Measurements from ENCODE around the gene HEY2.
"Not testable (repeated sequence)": the region's sequence is repeated elsewhere in the genome, so short reads cannot be mapped to it uniquely, and the experiment has no call there.

The HEY2 gene

GRCh38 chr6:125773387-125774341 lies 24.2 kb downstream of the HEY2 start:
- no peak for DNase-seq

DNA sequence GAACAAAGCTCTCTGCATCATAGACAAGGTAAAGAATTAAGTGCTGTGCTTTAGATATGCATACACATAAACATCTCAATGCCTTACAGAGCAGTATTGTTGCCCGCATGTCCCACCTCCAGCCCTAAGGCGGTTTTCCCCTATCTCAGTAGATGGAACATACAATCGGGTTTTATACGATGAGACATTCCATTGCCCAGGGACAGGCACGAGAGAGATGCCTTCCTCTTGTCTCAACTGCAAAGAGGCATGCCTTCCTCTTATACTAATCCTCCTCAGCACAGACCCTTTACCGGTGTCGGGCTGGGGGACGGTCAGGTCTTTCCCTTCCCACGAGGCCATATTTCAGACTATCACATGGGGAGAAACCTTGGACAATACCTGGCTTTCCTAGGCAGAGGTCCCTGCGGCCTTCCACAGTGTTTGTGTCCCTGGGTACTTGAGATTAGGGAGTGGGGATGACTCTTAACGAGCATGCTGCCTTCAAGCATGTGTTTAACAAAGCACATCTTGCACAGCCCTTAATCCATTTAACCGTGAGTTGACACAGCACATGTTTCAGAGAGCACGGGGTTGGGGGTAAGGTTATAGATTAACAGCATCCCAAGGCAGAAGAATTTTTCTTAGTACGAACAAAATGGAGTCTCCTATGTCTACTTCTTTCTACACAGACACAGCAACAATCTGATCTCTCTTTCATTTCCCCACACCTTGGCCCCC lies 26.8 kb downstream of the HEY2 start:
- not testable (repeated sequence) for DNase-seq

- DNase-seq: no peak
These were observed 30.6 kb downstream of the HEY2 start for GRCh38 chr6:125779924-125780539.

- DNase-seq: no peak
These were observed 31.3 kb downstream of the HEY2 start for GRCh38 chr6:125780540-125781313.

DNA sequence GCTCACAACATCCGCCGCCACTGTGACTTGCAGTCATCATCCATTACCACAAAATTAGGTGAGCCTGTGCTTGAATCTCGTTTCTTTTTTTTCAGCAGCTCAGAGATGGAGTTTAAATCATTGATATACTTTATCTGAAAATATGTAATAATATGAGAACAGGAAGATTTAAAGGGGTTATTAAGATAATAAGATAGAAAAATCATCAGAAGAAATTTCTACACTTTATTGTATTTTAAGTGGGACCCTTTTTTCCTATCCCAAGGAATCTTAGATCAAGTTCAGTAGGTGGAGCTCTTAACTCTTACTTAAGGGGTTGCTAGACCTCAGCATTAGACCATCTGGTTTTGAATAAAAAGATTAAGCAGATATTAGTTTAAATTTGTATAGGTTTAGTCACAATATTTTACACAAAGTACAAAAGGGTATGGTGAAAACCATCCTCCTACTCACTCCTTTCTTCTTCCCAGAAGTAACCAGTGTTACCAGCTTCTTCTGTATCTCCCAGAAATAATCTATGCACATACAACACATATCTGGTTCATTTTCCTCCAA lies 32.0 kb downstream of the HEY2 start:
- no peak for DNase-seq

- DNase-seq: no peak
These were observed 34.9 kb downstream of the HEY2 start for GRCh38 chr6:125784365-125784764.

DNA sequence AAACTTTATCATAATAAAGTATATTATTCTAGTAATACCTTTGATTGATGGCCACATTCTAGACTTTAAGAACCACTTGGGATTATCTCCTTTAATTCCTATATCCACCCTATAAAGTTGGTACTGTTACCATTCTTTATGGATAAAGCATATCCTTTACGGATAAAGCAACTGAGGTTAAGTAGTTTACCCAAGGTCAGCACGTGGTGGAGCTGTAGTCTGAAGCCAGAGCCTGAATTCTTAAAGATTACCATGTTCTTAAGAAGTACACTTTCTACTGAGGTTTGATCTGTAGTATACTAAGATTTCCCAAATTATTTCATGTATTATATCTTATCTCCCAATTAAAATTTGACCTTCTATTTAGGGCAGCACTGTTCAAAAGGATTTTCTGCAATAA lies 38.4 kb downstream of the HEY2 start:
- no peak for DNase-seq

- DNase-seq: no peak
These were observed 39.7 kb downstream of the HEY2 start for GRCh38 chr6:125789167-125789566.

- DNase-seq: no peak
These were observed 40.3 kb downstream of the HEY2 start for GRCh38 chr6:125789576-125790357.

- DNase-seq: peak; percentile 69
These were observed 41.1 kb downstream of the HEY2 start, which contains the start of gene NCOA7 for GRCh38 chr6:125790358-125791150. TSS of gene NCOA7 (plus strand) at chr6:125790960. CDS start at chr6:125815355, 24,395 bp downstream.

DNA sequence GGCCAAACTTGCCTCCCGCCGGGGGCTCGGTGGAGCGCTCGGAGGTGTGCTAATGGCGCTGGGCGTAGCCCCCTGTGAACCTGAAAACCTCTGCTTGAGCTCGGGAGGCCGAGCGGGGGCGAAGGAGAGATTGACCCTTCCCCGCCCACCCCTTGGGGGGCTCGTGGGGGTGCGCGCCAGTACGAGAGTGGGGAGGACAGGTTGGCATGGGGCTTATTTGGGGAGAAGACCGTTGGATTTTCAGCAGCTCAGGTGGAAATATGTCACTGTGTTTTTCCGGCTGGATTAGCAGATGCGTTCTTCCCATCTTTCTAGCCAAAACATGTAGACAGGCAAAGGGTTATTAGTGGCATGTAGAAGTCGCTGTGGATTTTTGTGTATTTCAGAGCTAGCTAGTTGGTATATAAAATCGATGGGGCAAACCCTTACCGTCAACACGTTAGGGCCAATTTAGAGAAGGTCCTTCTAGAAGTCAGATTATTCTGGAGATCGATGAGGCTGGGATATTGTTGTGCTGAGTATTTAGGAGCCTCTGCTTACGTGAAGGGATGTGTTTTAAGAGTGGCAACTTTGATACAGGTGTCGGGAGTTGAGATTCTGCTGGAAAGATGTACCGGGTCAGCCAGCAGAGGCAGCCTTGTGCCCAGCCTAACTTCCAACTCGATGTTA lies 41.9 kb downstream of the HEY2 start:
- DNase-seq: no peak

DNA sequence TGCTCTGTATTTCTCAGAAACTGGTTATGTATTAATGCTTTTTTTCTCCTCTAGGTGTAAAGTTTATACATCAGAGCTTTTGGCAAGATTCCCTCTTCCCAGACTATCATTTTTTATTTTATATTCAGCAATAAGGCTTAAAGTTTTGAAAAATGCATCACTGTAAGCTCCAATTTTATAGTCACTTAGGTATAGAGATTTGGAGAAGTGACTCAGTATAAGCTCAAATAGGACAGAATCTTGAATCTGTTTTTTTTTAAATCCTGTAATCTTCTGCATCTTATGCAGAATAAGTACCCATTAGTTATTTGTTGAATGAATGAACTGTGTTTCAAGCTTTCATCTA lies 42.4 kb downstream of the HEY2 start:
- DNase-seq: no peak

DNA sequence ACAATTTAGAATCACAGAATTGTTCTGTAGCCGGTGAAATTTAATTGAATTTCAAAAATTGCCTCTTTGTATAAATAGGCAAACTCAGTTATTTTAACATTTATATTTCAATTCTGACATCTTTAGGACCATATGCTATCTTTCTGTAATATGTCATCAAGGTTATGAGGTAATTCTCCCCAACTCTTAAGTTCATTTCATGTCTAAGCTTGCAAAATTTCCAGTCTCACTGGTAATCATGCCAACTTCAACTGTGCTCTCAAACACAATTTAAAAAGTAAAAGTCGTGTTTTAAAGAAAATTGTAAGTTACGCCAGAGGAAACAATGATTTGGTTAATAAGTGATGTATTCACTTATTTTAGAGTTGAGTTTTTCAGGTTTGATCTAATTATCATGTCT lies 42.7 kb downstream of the HEY2 start:
- no peak for DNase-seq

GRCh38 chr6:125792680-125793079 lies 43.2 kb downstream of the HEY2 start:
- DNase-seq: no peak

GRCh38 chr6:125793280-125793679 lies 43.8 kb downstream of the HEY2 start:
- no peak for DNase-seq

DNA sequence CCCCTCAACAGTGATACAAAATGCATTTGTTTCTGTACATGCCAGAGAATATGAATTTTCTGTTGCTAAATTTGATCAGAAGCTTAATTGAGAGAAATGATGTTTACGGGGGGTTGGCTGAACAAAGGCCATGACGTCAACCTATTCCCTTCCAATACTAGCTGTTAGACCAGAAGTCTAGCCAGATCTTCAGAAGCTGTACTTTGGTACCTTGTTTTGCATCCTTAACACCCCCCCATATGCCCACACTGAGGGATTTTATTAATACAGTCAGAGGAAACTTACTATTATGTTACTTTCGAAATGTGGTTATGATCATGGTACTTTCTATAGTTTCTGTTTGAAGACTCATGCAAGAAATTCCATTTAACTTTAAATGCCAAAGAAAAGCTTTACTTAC lies 44.4 kb downstream of the HEY2 start:
- no peak for DNase-seq

- no peak for DNase-seq
These were observed 45.1 kb downstream of the HEY2 start for GRCh38 chr6:125794342-125795137.

- no peak for DNase-seq
These were observed 45.9 kb downstream of the HEY2 start for GRCh38 chr6:125795301-125795700.

DNA sequence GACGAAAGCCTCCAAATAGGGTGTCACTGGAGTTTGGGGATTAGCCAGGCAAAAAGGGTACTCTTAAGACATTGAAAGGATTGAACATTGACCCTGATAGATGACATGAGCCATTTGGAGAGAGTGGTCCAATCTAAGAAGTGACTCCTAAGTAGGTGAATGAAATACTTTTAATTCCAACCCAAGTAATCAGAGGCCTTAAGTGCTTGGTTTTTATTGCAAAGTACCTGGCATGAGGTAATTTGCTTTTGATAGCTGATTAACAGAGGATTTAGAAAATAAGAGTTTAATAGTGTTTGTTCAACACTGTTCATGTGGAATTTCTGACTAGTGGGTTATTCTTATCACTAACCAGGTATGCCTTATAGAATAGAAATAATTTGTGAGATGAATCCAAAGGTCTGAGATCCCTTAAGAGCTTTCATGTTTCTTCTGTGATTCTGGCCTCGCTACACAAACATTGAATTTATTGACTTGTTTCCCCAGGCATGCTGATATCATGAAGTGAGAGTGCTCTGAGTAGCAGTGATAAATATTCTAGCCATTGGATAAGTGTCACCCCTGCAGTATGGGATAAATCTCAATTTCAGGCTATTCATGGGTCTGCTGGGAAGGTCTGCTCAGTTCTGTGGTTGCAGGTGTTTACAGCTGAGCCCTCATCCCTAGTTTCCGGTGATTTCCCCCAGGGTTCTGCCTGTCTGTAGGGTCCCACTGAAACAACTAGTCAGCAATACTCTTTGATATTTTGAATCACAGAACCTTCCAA lies 47.9 kb downstream of the HEY2 start:
- no peak for DNase-seq

Data from 8988T (cell line).